Fibroblast of skin of back (primary cell): ENCODE measurements around the gene PDYN. TPM values are rescaled to one million over a fixed set of nuclear protein-coding genes. Genes with fewer than 3 reads are reported as not detected.
"Not testable (repeated sequence)": the region's sequence is repeated elsewhere in the genome, so short reads cannot be mapped to it uniquely, and the experiment has no call there.

ENCODE experiments used
- DNase-seq: peaks from one replicate; pipeline ENCODE4 v3.0.0-alpha.2; 2013
- polyA plus RNA-seq, 2 experiments: library from polyadenylated mRNA; unstranded; fragments of 120-200 nt; gene quantifications; one replicate each; pipeline ENCODE4 v1.2.1, GENCODE V29; 2013; ENCODE audit not compliant: insufficient read length in 2 of 2

The PDYN gene
- not detected for polyA plus RNA-seq (2013, experiment 1 of 2; ENCODE audit: insufficient read length)
- polyA plus RNA-seq (2013, experiment 2 of 2; ENCODE audit: insufficient read length) = not detected

- no peak for DNase-seq
Observed at GRCh38 chr20:1993986-1994385, at the start of gene PDYN. Gene PDYN (minus strand): TSS chr20:1994058. CDS start chr20:1983084, 10,974 bp downstream.

- DNase-seq = peak; percentile 27
Observed at GRCh38 chr20:2042400-2042799, 48.5 kb upstream of the PDYN start.

GRCh38 chr20:2038161-2038560, 44.3 kb upstream of the PDYN start:
- DNase-seq = no peak

- no peak for DNase-seq
Observed at GRCh38 chr20:2037296-2037914, 43.5 kb upstream of the PDYN start.

GRCh38 chr20:2036357-2036756, 42.5 kb upstream of the PDYN start:
- not testable (repeated sequence) for DNase-seq

DNA sequence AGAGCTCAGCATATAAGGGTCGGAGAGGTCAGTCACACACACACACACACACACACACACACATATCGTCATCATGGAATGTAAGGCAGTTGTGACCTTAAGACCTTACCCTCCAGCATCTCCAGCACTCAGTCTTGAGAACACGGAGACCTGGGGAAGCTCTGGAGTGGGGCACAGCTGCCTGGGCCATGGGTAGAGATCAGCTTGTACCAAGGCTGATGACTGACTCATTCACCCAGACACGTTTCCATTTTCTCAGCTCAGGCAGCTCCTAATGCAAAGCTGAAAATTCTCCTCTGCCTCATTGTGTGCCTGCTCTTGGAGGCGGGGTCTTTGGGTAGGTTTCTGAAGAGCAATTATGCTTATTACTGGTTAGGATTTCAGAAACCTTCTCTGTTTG, 38.3 kb upstream of the PDYN start:
- no peak for DNase-seq

DNA sequence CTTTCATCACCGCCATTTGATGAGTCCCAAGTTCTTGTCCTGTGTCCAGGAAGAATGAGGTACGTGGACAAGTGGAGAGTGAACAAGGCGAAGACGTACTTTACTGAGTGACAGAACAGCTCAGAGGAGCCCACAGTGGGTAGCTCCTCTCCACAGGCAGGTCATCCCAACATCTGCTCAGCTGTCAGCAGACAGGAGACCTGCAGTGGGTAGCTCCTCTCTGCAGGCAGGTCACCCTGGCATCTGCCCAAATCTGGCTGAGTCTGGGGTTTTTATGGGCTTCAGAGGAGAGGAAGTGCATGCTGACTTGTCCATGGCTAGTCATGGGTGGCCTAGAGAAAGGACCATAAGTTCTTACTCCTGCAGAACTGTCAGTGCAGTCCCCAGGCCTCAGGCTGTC, 32.7 kb upstream of the PDYN start:
- no peak for DNase-seq

- DNase-seq = no peak
Observed at GRCh38 chr20:2026004-2026403, 32.1 kb upstream of the PDYN start.

DNA sequence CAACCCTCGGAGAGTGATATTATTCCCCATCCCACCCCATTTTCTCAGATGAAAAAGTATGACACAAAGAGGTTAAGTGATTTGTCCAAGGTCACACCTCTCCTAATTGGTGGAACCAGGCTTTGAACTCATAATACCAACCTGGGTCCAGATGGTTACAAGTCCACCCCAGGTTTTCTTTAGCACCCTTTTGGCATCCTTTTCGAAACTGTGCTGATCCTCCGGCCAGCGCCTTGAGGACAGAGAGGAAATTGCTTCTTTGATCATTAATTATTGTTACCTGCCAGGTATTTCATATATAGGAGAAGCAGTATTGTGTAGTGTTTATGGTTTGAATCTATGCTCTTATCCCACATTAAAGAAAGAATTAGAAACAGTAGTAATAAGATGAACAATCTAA, 29.3 kb upstream of the PDYN start:
- DNase-seq = no peak

DNA sequence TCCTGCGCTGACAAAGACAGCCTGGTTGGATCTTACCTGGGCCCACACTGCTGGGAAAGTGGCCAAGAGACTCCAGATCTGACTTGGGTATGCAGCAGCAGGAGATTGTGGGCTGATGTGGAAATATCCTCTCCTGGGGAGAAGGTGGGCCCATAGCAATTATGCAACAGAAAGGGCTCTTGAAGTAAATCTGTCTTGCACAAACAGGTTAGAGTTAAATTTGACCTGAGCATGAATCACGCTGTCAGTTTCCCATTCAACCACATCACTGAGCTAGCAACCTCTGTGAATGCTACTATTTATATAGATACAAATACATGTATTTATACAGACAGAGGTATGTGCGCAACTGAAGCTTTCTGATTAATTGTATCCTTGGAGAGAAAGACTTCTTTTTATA, 28.3 kb upstream of the PDYN start:
- no peak for DNase-seq

DNA sequence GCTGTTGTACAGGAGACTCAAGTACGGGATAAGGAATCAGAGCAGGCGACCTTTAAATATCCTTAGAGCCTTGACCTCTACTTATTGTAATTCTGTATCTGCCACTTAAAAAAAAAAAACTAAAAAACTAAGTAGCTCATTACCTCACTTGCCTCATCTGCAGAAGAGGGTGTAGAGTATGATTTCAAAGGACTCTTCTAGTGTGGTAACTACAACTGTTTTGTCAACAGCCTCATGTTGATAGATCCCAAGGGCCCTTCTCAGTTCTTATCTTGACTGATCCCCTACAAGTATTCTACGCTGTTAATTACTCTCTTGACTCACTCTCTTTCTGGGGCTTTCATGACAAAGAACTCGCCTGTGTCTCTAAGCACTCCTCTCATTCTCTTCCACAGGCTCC, 16.7 kb upstream of the PDYN start:
- DNase-seq = no peak

- peak; percentile 15 for DNase-seq
Observed at GRCh38 chr20:2006452-2007361, 12.8 kb upstream of the PDYN start.

DNA sequence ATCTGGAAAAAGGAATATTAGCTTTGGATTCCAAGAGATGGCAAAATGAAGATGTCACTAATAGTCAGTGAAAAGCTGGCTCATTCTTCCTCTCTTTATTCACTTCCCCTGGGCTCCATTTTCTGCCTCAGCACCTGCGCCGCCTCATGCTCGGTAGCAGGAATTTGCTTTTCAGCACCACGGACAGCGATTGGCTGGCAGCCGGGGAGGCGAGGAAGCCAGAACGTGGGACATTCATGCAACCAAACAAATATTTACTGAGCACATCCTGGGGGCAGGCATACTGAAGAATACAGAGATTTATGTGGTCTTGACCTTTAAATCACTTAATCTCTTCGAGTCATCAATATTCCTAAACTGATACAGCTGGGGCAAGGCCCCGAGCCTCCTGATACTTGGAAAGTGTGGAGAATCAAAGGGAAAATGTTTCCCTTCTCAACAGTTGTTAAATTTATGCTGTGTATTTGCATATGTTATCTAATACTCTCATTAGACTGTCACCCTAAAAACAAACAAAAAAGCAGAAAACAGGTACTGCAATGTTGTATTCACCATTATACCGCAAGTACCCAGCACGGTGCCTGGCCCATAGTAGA, 12.1 kb upstream of the PDYN start:
- DNase-seq = peak; percentile 53

DNA sequence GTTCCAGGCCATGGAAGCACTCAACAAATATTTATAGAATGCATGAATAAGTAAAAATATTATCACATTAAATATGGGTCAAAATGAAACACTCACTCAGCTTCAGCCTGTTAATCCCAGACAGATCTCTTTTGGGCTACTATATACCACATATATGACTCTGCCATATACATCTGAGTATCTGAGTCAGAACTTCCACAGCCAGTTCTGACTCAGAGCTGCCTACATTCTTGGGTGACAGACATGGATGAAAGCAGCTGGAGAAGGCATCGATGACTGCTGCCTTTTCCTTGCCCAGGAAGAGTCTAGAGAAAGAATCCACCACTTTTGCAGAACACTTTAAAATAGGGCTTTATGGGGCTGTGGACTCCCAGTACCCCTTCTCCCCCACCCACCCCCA, 11.5 kb upstream of the PDYN start:
- DNase-seq = peak; percentile 34

DNA sequence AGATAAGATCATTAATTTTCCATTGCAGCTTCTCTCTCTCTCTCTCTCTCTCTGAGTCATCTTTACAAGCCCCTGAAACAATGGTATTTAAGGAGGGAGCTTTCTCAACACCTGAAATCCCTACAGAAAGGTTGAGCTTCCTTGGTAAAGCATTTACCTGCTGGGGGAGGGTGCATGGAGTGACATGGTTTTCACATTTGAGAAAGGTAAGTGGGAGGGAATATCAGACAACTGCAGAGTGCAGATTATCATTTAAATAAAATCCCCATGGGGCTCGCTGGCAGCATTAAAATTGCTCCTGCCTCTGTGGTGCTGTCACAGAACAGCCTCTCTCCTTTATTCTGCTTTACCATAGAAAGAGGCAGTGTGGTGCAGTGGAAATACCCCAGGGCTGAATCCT, 10.3 kb upstream of the PDYN start:
- DNase-seq = no peak

- no peak for DNase-seq
Observed at GRCh38 chr20:2002365-2002764, 8.5 kb upstream of the PDYN start.

- DNase-seq = no peak
Observed at GRCh38 chr20:2001119-2001518, 7.3 kb upstream of the PDYN start.

DNA sequence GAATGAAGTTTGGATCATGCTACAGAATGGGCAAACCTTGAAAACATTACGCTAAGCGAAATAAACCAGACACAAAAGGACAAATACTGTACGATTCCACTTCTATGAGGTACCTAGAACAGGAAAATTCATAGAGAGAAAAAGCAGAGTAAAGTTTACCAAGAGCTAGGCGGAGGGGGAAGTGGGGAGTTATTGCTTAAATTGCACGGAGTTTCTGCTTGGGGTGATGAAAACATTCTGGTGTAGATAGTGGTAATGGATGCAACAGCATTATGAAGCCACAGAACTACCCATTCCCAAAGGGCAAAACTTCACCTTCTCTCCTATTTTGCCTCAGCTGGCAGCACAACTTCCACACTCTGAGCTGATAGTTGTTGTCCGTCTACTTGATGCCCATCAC, 6.4 kb upstream of the PDYN start:
- no peak for DNase-seq

DNA sequence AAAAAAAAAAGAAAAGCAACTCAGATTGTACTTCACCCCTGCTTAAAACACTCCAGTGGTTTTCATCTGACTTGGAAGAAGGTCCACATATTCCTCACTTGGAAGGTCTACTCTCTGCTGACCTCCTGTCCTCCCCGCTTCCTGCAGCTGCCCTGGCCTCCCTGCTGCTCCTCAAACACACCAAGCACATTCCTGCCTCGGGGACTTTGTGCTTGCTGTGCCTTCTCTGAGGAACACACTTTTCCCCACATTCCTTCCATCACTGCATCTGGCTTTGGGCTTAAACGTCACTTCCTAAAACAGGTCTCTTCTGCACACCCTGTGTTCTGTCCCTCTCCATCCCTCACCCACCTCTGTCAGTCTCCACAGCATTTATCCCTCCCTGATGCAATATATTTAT, 4.9 kb upstream of the PDYN start:
- DNase-seq = no peak

- DNase-seq = no peak
Observed at GRCh38 chr20:1998193-1998520, 4.3 kb upstream of the PDYN start.

- DNase-seq = no peak
Observed at GRCh38 chr20:1997483-1998192, 3.8 kb upstream of the PDYN start.

DNA sequence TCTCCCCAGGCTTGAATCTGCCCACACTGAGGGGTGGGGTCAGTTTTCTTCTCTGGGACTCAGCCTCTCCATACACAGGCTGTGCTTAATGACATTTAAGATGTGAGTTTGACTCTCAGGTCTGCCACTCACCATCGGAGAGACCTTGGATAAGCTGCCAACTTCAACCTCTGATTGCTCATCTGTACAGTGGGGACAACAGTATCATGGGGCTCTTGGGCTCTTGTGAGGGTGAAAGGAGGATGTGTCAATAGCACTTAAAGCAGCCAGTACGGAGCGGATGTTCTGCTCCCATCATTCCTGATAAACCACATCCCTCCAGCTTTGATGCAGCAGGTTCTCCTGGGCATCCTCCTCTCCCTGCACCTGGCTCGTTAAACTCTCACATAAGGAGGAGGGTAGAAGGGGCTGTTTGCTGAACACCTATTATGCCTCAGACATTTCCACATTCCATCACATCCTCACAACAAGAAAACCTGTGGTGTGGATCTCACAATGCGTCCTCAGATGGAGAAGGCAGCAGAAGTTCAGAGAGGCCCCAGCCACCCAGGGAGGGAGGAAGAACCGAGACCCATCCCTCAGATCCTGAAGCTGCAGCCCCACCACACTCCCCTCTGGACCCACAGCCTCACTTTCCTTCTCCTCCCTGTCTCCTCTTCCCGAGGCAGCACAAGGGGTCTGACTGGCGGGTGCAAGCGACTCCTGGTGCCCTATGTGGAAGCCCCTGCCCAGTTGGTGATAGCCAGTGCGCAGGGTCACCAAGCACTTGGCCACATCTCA, 1.9 kb upstream of the PDYN start:
- DNase-seq = no peak
